GM13977 (cell line): ENCODE results near the gene PARD3B.

Experiments used
- DNase-seq: peaks from one replicate; pipeline ENCODE4 v3.0.0; 2012; ENCODE audit warnings: low spot score
- in situ Hi-C: fragments of 300-500 bp; cut with MboI; formaldehyde crosslinking; loops from one replicate; pipeline ENCODE4 v1.12.0; 2022; ENCODE audit warnings: low sequenced_read_pairs, low pct_unique_long_range_greater_than_20kb, mixed read lengths, inconsistent platforms; ENCODE audit not compliant: unreplicated experiment
- TF ChIP-seq, protein P1 (sequence below): IDR thresholded peaks from 2 replicates; pipeline ENCODE4 v1.5.1; 2012; ENCODE audit warnings: mild to moderate bottlenecking, control low read depth; ENCODE audit not compliant: insufficient read depth; ENCODE audit errors: extremely low read depth, missing control alignments

PARD3B gene

DNA sequence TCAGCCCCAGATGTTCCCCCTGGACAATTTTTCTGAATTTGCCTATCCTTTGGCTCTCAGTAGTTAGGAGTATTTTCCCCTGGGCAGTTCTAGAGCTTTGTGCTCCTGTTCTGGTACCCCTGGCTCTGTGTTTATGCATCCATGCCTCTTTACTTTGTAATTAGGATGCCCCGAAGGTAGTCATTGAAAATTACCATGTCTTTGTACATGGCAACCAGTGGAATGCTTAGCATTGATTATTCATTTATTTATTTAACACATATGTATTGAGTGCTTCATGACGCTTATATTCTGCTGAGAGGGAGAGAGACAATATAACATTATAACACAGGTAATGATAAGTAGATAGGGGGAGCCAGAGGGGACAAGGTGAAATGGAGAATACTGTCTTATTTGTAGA, 346.5 kb downstream of the PARD3B start:
- no peak for DNase-seq
- in situ Hi-C loops, result no loop called here
- TF ChIP-seq, protein P1, sequence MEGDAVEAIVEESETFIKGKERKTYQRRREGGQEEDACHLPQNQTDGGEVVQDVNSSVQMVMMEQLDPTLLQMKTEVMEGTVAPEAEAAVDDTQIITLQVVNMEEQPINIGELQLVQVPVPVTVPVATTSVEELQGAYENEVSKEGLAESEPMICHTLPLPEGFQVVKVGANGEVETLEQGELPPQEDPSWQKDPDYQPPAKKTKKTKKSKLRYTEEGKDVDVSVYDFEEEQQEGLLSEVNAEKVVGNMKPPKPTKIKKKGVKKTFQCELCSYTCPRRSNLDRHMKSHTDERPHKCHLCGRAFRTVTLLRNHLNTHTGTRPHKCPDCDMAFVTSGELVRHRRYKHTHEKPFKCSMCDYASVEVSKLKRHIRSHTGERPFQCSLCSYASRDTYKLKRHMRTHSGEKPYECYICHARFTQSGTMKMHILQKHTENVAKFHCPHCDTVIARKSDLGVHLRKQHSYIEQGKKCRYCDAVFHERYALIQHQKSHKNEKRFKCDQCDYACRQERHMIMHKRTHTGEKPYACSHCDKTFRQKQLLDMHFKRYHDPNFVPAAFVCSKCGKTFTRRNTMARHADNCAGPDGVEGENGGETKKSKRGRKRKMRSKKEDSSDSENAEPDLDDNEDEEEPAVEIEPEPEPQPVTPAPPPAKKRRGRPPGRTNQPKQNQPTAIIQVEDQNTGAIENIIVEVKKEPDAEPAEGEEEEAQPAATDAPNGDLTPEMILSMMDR, result no peak

DNA sequence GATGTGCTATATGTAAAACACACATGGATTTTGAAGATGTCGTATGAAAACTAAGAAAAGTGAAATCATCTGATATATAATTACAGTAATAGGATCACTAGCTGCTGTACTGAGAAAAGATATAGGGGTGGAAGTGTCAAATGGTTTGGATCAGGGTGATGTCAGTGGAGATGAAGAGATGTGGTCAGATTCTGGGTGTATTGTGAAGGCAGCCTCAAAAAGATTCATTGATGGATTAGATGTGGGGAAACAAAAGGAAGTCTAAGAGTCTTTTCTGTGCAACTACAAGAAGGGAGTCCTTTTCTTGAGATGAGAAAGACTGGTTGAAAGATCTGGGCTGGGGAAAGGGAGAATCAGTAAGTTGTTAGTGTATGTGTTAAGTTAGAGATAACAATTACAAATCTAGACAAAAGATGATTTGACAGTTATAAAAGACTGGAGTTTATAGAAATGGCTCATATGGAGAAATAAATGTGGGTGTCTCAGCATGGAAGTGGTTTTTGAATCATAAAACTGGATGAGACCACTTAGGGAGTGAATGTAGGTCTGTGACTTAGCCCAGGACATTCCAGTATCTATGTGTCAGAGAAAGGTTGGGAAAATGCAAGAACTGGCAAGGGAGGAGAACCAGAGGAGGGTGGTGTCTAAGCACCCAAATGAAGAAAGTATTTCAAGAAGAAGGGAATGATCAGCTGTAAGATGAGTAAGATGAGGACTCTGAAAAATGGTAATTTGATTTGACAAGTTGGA, 347.4 kb downstream of the PARD3B start:
- TF ChIP-seq, protein P1, result no peak
- DNase-seq, result no peak
- in situ Hi-C loops, result no loop called here

DNA sequence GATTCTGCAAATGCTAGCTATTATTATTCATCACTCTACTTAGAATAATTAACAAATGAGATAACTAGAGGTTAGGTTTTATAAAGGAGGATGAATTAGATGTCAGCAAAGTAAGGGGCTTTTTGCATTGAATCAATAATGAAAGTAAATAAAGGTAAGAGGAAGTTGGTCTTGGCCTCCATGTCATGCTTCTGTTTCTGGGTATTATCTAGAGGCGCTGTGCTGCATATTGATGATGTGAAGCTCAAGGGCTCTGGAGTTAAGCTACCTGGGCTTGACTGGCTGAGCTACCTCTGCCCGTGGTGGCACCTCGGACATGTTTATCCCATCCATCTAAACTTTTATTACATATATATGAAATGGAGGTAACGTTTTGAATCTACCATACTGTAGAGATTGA, 350.9 kb downstream of the PARD3B start:
- in situ Hi-C loops, result no loop called here
- no peak for DNase-seq
- TF ChIP-seq, protein P1, result no peak

DNA sequence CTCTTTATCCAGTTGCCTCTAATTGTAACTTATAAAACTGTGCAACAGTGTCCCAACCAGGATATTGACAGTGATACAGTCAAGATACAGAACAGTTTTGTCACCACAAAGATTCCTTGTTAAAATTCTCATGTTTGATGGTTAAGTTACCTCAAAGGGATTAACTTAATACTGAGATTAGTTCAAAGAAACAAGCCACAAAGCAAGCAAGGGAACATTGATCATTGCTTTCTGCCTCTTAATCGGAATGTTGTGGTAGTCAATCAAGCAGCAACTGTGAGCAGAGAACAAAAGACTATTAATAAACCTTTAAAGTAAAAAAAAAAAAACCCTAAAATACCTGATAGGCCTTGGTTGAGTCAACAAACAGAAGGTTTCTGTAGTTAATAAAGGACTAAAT, 352.3 kb downstream of the PARD3B start:
- in situ Hi-C loops, result no loop called here
- no peak for DNase-seq
- TF ChIP-seq, protein P1, result no peak

DNA sequence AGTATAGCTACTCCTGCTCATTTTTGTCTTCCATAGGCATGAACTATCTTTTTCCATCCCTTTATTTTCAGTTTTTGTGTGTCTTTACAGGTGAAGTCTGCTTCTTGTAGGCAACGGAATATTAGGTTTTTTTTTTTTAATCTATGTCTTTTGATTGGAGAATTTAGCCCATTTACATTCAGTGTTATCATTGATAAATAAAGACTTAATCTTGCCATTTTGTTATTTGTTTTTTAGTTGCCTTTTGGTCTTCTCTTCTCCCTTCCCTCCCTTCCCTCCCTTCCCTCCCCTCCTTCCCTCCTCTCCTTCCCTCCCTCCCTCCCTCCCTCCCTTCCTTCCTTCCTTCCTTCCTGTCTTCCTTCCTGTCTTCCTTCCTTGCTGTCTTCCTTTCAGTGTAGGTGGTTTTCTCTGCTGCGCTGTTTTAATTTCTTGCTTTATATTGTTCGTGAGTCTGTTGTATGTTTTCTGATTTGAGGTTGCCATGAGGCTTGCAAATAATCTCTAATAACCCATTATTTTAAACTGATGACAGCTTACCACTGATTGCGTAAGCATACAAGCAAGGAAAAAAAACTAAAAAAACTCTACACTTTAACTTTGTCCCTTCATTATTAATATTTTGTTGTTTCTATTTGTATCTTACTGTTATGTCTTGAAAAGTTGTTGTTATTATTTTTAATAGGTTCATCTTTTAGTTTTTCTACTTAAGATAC, 353.8 kb downstream of the PARD3B start:
- in situ Hi-C loops, result no loop called here
- TF ChIP-seq, protein P1, result no peak

DNA sequence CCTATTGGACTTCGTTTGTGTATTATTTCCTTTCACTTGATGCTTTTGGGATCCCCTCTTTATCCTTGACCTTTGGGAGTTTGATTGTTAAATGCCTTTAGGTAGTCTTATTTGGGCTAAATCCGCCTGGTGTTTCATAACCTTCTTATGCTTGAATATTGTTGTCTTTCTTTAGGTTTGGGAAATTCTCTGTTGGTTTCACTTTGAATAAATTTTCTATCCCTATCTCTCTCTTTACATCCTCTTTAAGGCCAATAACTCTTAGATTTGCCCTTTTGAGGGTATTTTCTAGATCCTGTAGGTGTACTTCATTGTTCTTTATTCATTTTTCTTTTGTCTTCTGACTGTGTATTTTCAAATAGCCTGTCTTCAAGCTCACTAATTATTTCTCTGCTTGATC, 354.7 kb downstream of the PARD3B start:
- DNase-seq, result no peak
- in situ Hi-C loops, result no loop called here
- TF ChIP-seq, protein P1, result no peak

More for the DNA sequence above, 353.8 kb downstream of the PARD3B start:
- no peak for DNase-seq
